ENCODE measurements around the gene MAP3K13.

MAP3K13 gene

GRCh38 chr3:185332026-185332735 lies 30.8 kb upstream of the MAP3K13 start:
- no peak for TF ChIP-seq CTCF (IDR thresholded peaks at IDR 0.05; ENCODE audit: borderline replicate concordance, extremely low read depth, low read length, poor library complexity, severe bottlenecking)
- TF ChIP-seq EZH2 (IDR thresholded peaks at IDR 0.05; ENCODE audit: borderline replicate concordance, low read depth, low read length, severe bottlenecking) = no peak
- Histone ChIP-seq H3K79me2 (ENCODE audit: insufficient read depth, low read length) (no peaks in the 10 kb centered on the region), H3K4me2 (ENCODE audit: insufficient read depth, low read length) (no peak overlapping the region), H3K9me3 (ENCODE audit: insufficient read depth, low read length, severe bottlenecking) (no peaks in the 10 kb centered on the region), H3K27me3 (ENCODE audit: insufficient read depth, low read length, poor library complexity) (no peaks in the 10 kb centered on the region), H3K4me1 (ENCODE audit: insufficient read depth, low read length) (no peaks in the 10 kb centered on the region), H4K20me1 (ENCODE audit: insufficient read depth, low read length) (no peaks in the 10 kb centered on the region), H2AFZ (ENCODE audit: low read depth, low read length) (no peak overlapping the region), H3K9ac (ENCODE audit: low read depth, low read length) (no peak overlapping the region), H3K4me3 (ENCODE audit: low read depth in 1 of 2, low read length in 2 of 2) (no peak overlapping the region), H3K36me3 (ENCODE audit: insufficient read depth, low read length) (no peaks in the 10 kb centered on the region), H3K27ac (ENCODE audit: low read length) (no peak overlapping the region)
- ATAC-seq (ENCODE audit: insufficient read depth, low read depth) (no peak), DNase-seq (no peak)

DNA sequence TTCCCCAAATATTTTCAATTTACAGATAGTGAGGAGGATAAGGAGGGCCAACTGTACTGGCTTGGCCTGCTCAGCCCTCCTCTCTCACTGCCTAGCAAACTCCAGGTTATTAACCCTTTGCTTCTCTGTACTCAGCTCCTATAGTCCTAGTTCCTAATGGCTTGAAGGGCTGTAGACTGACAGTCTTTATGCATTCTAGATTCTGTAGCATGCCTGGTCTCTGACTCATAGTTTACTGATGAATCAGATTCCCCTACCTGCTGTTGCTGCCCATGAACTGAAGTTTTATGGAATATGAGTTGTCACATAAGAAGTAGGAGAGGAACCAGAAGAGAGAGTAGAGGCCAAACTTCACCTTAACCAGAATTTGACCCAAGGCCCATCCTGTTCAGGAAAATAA lies 27.1 kb upstream of the MAP3K13 start:
- Histone ChIP-seq H3K27me3 (ENCODE audit: insufficient read depth, low read length, poor library complexity) (peaks cover 3% of the 10 kb centered on the region), H3K36me3 (ENCODE audit: insufficient read depth, low read length) (no peaks in the 10 kb centered on the region), H3K4me1 (ENCODE audit: insufficient read depth, low read length) (no peaks in the 10 kb centered on the region), H3K79me2 (ENCODE audit: insufficient read depth, low read length) (no peaks in the 10 kb centered on the region), H3K27ac (ENCODE audit: low read length) (no peak overlapping the region), H3K9ac (ENCODE audit: low read depth, low read length) (no peak overlapping the region), H3K4me2 (ENCODE audit: insufficient read depth, low read length) (no peak overlapping the region), H3K4me3 (ENCODE audit: low read depth in 1 of 2, low read length in 2 of 2) (no peak overlapping the region), H4K20me1 (ENCODE audit: insufficient read depth, low read length) (no peaks in the 10 kb centered on the region), H3K9me3 (ENCODE audit: insufficient read depth, low read length, severe bottlenecking) (no peaks in the 10 kb centered on the region), H2AFZ (ENCODE audit: low read depth, low read length) (no peak overlapping the region)
- no peak for ATAC-seq (ENCODE audit: insufficient read depth, low read depth)
- no peak for DNase-seq
- no peak for TF ChIP-seq CTCF (IDR thresholded peaks at IDR 0.05; ENCODE audit: borderline replicate concordance, extremely low read depth, low read length, poor library complexity, severe bottlenecking)
- TF ChIP-seq EZH2 (IDR thresholded peaks at IDR 0.05; ENCODE audit: borderline replicate concordance, low read depth, low read length, severe bottlenecking) = no peak

DNA sequence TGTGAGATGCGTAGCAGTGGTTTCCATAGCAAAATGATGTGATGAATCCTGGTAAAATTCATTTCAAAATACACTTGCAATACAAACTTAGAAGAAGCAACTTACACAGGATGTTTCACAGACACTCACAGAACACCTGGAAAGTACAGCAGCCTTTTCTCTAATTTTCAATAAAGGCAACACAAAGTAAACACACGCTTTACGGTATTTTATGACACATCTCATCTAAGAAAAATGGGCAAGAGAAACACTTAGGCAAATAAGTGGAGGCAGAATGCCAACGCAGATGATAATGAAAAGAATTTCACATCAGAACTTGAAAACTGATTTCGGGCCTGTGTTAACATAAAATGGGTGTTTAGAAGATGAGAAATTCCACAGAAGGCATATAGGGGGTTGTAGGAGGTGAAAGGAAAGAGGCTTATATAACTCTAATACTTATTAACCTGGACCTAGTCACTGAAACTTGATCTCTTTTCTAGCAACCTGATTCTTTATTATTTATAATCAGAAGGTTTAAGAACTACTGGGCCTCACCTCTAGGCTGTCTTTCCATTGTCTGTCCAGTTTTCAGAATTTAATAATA lies 25.6 kb upstream of the MAP3K13 start:
- Histone ChIP-seq H3K27ac (ENCODE audit: low read length) (no peak overlapping the region), H3K27me3 (ENCODE audit: insufficient read depth, low read length, poor library complexity) (peaks cover 3% of the 10 kb centered on the region), H4K20me1 (ENCODE audit: insufficient read depth, low read length) (no peaks in the 10 kb centered on the region), H3K9me3 (ENCODE audit: insufficient read depth, low read length, severe bottlenecking) (no peaks in the 10 kb centered on the region), H3K4me2 (ENCODE audit: insufficient read depth, low read length) (no peak overlapping the region), H3K9ac (ENCODE audit: low read depth, low read length) (no peak overlapping the region), H3K36me3 (ENCODE audit: insufficient read depth, low read length) (no peaks in the 10 kb centered on the region), H3K4me1 (ENCODE audit: insufficient read depth, low read length) (no peaks in the 10 kb centered on the region), H3K79me2 (ENCODE audit: insufficient read depth, low read length) (no peaks in the 10 kb centered on the region), H2AFZ (ENCODE audit: low read depth, low read length) (no peak overlapping the region), H3K4me3 (ENCODE audit: low read depth in 1 of 2, low read length in 2 of 2) (no peak overlapping the region)
- TF ChIP-seq EZH2 (IDR thresholded peaks at IDR 0.05; ENCODE audit: borderline replicate concordance, low read depth, low read length, severe bottlenecking) (no peak), CTCF (IDR thresholded peaks at IDR 0.05; ENCODE audit: borderline replicate concordance, extremely low read depth, low read length, poor library complexity, severe bottlenecking) (no peak)
- ATAC-seq (ENCODE audit: insufficient read depth, low read depth) (no peak), DNase-seq (no peak)

All from DND-41 (cell line).